Measurements from ENCODE around the gene ANKRD24.

DNA sequence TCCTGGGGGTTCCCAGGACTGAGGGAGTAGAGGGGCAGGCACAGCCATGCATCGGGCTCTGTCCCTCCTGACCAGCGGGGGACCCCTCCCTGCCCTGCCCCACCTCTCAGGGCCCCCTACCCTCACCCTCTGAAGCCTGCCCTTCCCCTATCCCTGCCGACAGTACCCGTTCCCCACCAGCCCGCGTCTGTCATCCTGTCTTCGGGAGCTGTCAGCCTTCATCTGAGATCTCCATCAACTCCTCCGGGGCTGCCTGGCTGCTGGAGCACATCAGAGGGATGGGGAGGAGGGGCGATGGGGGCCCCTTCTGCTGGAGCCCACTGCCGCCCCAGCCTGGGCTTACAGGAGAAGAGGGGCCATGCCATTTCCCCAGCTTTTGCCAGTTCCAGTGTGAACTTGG, 90.4 kb downstream of the ANKRD24 start:
- TF ChIP-seq MXI1 (conservative IDR thresholded peaks at IDR 0.05; ENCODE audit: poor library complexity, severe bottlenecking) (no peak), EZH2 (IDR thresholded peaks at IDR 0.05; ENCODE audit: borderline replicate concordance, insufficient read depth, low read length, poor library complexity, severe bottlenecking) (no peak), POLR2AphosphoS5 (IDR thresholded peaks at IDR 0.05) (peak; percentile 60)
- TF ChIP-seq, protein P1, sequence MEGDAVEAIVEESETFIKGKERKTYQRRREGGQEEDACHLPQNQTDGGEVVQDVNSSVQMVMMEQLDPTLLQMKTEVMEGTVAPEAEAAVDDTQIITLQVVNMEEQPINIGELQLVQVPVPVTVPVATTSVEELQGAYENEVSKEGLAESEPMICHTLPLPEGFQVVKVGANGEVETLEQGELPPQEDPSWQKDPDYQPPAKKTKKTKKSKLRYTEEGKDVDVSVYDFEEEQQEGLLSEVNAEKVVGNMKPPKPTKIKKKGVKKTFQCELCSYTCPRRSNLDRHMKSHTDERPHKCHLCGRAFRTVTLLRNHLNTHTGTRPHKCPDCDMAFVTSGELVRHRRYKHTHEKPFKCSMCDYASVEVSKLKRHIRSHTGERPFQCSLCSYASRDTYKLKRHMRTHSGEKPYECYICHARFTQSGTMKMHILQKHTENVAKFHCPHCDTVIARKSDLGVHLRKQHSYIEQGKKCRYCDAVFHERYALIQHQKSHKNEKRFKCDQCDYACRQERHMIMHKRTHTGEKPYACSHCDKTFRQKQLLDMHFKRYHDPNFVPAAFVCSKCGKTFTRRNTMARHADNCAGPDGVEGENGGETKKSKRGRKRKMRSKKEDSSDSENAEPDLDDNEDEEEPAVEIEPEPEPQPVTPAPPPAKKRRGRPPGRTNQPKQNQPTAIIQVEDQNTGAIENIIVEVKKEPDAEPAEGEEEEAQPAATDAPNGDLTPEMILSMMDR (IDR thresholded peaks at IDR 0.05; ENCODE audit: poor library complexity, severe bottlenecking): no peak
